Calu3 (cell line): ENCODE results near the gene CCNK. TPM values are rescaled to one million over a fixed set of nuclear protein-coding genes. Genes with fewer than 3 reads are reported as not detected.

Source experiments
- BruUV-seq: library from RNA; stranded (reverse); fragments of 400-500 nt; replicated peaks from 2 replicates; lab custom pipeline; 2021; lab: Mats Ljungman, UMichigan
- CTCF ChIA-PET: fragments of 300-600 bp; sonication (Branson Sonifier 250); formaldehyde crosslinking; loops from one replicate; lab custom pipeline; 2022; ENCODE audit warnings: antibody characterized with exemption; lab: Charles Lee
- DNase-seq: peaks from one replicate; pipeline ENCODE4 v3.0.0; 2022
- H3K27ac Mint-ChIP-seq: one replicate; pipeline ENCODE4 v1.8.0; 2022; ENCODE audit warnings: mixed read lengths; ENCODE audit not compliant: unreplicated experiment
- H3K27me3 Mint-ChIP-seq: one replicate; pipeline ENCODE4 v1.8.0; 2022; ENCODE audit warnings: mixed read lengths; ENCODE audit not compliant: unreplicated experiment
- H3K36me3 Mint-ChIP-seq: one replicate; pipeline ENCODE4 v1.8.0; 2022; ENCODE audit warnings: mild to moderate bottlenecking, moderate library complexity, mixed read lengths; ENCODE audit not compliant: insufficient read depth, unreplicated experiment
- H3K4me1 Mint-ChIP-seq: one replicate; pipeline ENCODE4 v1.8.0; 2022; ENCODE audit warnings: mild to moderate bottlenecking, low read depth, mixed read lengths; ENCODE audit not compliant: unreplicated experiment
- H3K4me3 Mint-ChIP-seq: one replicate; pipeline ENCODE4 v1.8.0; 2022; ENCODE audit warnings: mild to moderate bottlenecking, low read depth, moderate library complexity, mixed read lengths; ENCODE audit not compliant: unreplicated experiment
- H3K9me3 Mint-ChIP-seq: one replicate; pipeline ENCODE4 v1.8.0; 2022; ENCODE audit warnings: low read depth, mixed read lengths; ENCODE audit not compliant: unreplicated experiment
- CTCF ChIP-seq: fragments of 200-600 bp; IDR thresholded peaks from one replicate; pipeline ENCODE4 v1.8.0; 2022; ENCODE audit warnings: antibody characterized with exemption; ENCODE audit not compliant: unreplicated experiment
- intact Hi-C: fragments of 100-400 bp; cut with micrococcal nuclease; formaldehyde crosslinking; loops from one replicate; pipeline ENCODE4 v1.10.0; 2022; ENCODE audit not compliant: unreplicated experiment
- total RNA-seq: library from RNA; stranded (reverse); gene quantifications from 2 replicates; pipeline ENCODE4 v1.2.3, GENCODE V29; 2022

The CCNK gene
- total RNA-seq, 1 experiment from 2014 or later: 71.5 TPM

GRCh38 chr14:99529899-99530298 is 48.7 kb downstream of the CCNK start:
- Mint-ChIP-seq H3K36me3 (no peaks in the 10 kb centered on the region), H3K4me3 (no peak overlapping the region), H3K9me3 (no peaks in the 10 kb centered on the region), H3K27me3 (no peaks in the 10 kb centered on the region), H3K4me1 (peaks cover 3% of the 10 kb centered on the region), H3K27ac (no peak overlapping the region)
- TF ChIP-seq CTCF: no peak
- no peak for DNase-seq
- CTCF ChIA-PET: no interaction called here
- intact Hi-C loops: no loop called here
- BruUV-seq: no TSS peak

- CTCF ChIA-PET: no interaction called here
- H3K36me3 Mint-ChIP-seq: no peaks in the 10 kb centered on the region
- no peaks in the 10 kb centered on the region for H3K27me3 Mint-ChIP-seq
- no peak for DNase-seq
- no peak for TF ChIP-seq CTCF
- intact Hi-C loops: no loop called here
- no TSS peak for BruUV-seq
- no peak overlapping the region for H3K4me3 Mint-ChIP-seq
- H3K27ac Mint-ChIP-seq: no peak overlapping the region
- H3K4me1 Mint-ChIP-seq: no peaks in the 10 kb centered on the region
- H3K9me3 Mint-ChIP-seq: no peaks in the 10 kb centered on the region
These were observed 49.4 kb downstream of the CCNK start for GRCh38 chr14:99530407-99531155.

GRCh38 chr14:99531251-99532096 is 50.3 kb downstream of the CCNK start:
- DNase-seq: no peak
- CTCF ChIA-PET: no interaction called here
- H3K36me3 Mint-ChIP-seq: no peaks in the 10 kb centered on the region
- H3K4me1 Mint-ChIP-seq: no peaks in the 10 kb centered on the region
- no peak overlapping the region for H3K27ac Mint-ChIP-seq
- H3K27me3 Mint-ChIP-seq: no peaks in the 10 kb centered on the region
- BruUV-seq: no TSS peak
- no peaks in the 10 kb centered on the region for H3K9me3 Mint-ChIP-seq
- intact Hi-C loops: no loop called here
- no peak for TF ChIP-seq CTCF
- no peak overlapping the region for H3K4me3 Mint-ChIP-seq

GRCh38 chr14:99532310-99532709 is 51.1 kb downstream of the CCNK start:
- no peak for TF ChIP-seq CTCF
- H3K9me3 Mint-ChIP-seq: no peaks in the 10 kb centered on the region
- H3K27me3 Mint-ChIP-seq: no peaks in the 10 kb centered on the region
- H3K36me3 Mint-ChIP-seq: no peaks in the 10 kb centered on the region
- BruUV-seq: no TSS peak
- H3K27ac Mint-ChIP-seq: no peak overlapping the region
- no peak overlapping the region for H3K4me3 Mint-ChIP-seq
- CTCF ChIA-PET: no interaction called here
- no peaks in the 10 kb centered on the region for H3K4me1 Mint-ChIP-seq
- intact Hi-C loops: no loop called here
- DNase-seq: no peak
